Gastrocnemius medialis (tissue), 4 donors: Measurements from ENCODE around the gene CHCHD3. TPM values are rescaled to one million over a fixed set of nuclear protein-coding genes. Genes with fewer than 3 reads are reported as not detected.

Source experiments
- ATAC-seq, 2 donors: fragments of 150-250 bp; one replicate each; pipeline ENCODE4 v1.9.1; 2016
- DNase-seq, 2 donors: peaks; one replicate each; pipeline ENCODE4 v3.0.0-alpha.2; 2019
- H3K27ac ChIP-seq, 4 donors: fragments of 200-600 bp; sonication (generic); 1 replicate in 1 of 4; 2 replicates in 3 of 4; pipeline ENCODE4 v1.5.1; 2016 to 2018; ENCODE audit warnings: mild to moderate bottlenecking in 2 of 4, moderate library complexity in 1 of 4
- H3K27me3 ChIP-seq, 3 donors: fragments of 200-600 bp; sonication (generic) in 2 of 3; 1 replicate in 1 of 3; 2 replicates in 2 of 3; pipeline versions ENCODE4 v1.5.1 to v1.6.0; 2016 to 2019; ENCODE audit warnings: mild to moderate bottlenecking in 1 of 3, moderate library complexity in 1 of 3
- H3K36me3 ChIP-seq, 2 donors: fragments of 200-600 bp; sonication (generic) in 1 of 2; one replicate each; pipeline ENCODE4 v1.5.1; 2017 to 2018
- H3K4me1 ChIP-seq, 2 donors: fragments of 200-600 bp; sonication (generic) in 1 of 2; one replicate each; pipeline ENCODE4 v1.5.1; 2016 to 2017; ENCODE audit warnings: mild to moderate bottlenecking in 2 of 2
- H3K4me3 ChIP-seq, 4 donors: fragments of 200-600 bp; sonication (generic) in 3 of 4; 1 replicate in 1 of 4; 2 replicates in 3 of 4; pipeline ENCODE4 v1.5.1; 2016 to 2019; ENCODE audit warnings: mild to moderate bottlenecking in 2 of 4
- H3K9me3 ChIP-seq, 3 donors: fragments of 200-600 bp; sonication (generic) in 2 of 3; 1 replicate in 1 of 3; 2 replicates in 2 of 3; pipeline ENCODE4 v1.5.1; 2016 to 2019
- POLR2A ChIP-seq, 2 donors: fragments of 450-650 bp; IDR thresholded peaks; one replicate each; pipeline ENCODE4 v1.6.1; 2017; ENCODE audit warnings: antibody characterized with exemption in 2 of 2, mild to moderate bottlenecking in 2 of 2, moderate library complexity in 2 of 2
- in situ Hi-C, 4 donors: fragments of 200-750 bp; cut with MboI; loops; one replicate each; pipeline versions ENCODE4 v1.15.0 to v1.8.0; 2017; ENCODE audit warnings: low sequenced_read_pairs in 4 of 4
- intact Hi-C: fragments of 100-400 bp; cut with DNase I; formaldehyde crosslinking; loops from one replicate; pipeline ENCODE4 v1.15.1; 2023; ENCODE audit warnings: low total_unique reads
- total RNA-seq, 4 donors: library from RNA; depleted of rRNA; stranded (reverse); fragments of >200 nt; gene quantifications; one replicate each; pipeline versions ENCODE4 v1.1.0 to v1.2.3, GENCODE V29; 2016
- TF ChIP-seq, protein P1 (sequence below), 5 experiments: fragments of 450-650 bp in 3 of 5; fragments of 200-600 bp in 2 of 5; sonication (generic) in 2 of 5; IDR thresholded peaks in 4 of 5; conservative IDR thresholded peaks in 1 of 5; 1 replicate in 4 of 5; 2 replicates in 1 of 5; pipeline ENCODE4 v1.5.1; 2016 to 2019; ENCODE audit warnings: antibody characterized with exemption in 5 of 5, mild to moderate bottlenecking in 3 of 5, moderate library complexity in 3 of 5

The CHCHD3 gene
- total RNA-seq, 4 donors from 2014 or later: 110 to 177 (median 131) TPM

DNA sequence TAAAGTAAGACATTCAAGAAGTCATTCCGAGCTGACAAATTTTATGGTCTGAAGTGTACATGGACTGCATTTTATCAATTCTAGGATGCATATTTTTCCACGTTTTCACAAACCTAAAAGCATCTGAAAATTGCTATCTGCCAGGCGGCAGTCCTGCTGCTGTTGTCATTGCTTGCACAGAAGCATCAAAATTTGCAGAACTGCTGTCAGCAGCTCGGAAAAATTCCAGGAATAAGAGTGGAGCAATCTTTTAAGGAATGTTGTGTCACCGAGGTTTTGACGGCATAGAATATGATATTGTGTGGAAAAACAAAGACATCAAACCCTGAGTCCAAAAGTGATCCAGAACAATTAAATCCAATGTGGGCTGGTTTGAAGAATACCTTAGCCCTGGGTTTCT, 61.4 kb downstream of the CHCHD3 start:
- H3K9me3 ChIP-seq: no peaks in the 10 kb centered on the region
- H3K27me3 ChIP-seq: no peaks in the 10 kb centered on the region
- in situ Hi-C loops: no loop called here
- H3K4me3 ChIP-seq: no peak overlapping the region
- intact Hi-C loops: no loop called here
- TF ChIP-seq POLR2A (IDR thresholded peaks at IDR 0.05): no peak
- TF ChIP-seq, protein P1, sequence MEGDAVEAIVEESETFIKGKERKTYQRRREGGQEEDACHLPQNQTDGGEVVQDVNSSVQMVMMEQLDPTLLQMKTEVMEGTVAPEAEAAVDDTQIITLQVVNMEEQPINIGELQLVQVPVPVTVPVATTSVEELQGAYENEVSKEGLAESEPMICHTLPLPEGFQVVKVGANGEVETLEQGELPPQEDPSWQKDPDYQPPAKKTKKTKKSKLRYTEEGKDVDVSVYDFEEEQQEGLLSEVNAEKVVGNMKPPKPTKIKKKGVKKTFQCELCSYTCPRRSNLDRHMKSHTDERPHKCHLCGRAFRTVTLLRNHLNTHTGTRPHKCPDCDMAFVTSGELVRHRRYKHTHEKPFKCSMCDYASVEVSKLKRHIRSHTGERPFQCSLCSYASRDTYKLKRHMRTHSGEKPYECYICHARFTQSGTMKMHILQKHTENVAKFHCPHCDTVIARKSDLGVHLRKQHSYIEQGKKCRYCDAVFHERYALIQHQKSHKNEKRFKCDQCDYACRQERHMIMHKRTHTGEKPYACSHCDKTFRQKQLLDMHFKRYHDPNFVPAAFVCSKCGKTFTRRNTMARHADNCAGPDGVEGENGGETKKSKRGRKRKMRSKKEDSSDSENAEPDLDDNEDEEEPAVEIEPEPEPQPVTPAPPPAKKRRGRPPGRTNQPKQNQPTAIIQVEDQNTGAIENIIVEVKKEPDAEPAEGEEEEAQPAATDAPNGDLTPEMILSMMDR (IDR thresholded peaks at IDR 0.05 in 4 of 5, conservative IDR thresholded peaks at IDR 0.05 in 1 of 5): no peak
- no peak for ATAC-seq
- no peak overlapping the region for H3K27ac ChIP-seq
- H3K36me3 ChIP-seq: no peaks in the 10 kb centered on the region
- DNase-seq: no peak
- peaks cover 27 to 36% of the 10 kb centered on the region in 2 donors for H3K4me1 ChIP-seq

DNA sequence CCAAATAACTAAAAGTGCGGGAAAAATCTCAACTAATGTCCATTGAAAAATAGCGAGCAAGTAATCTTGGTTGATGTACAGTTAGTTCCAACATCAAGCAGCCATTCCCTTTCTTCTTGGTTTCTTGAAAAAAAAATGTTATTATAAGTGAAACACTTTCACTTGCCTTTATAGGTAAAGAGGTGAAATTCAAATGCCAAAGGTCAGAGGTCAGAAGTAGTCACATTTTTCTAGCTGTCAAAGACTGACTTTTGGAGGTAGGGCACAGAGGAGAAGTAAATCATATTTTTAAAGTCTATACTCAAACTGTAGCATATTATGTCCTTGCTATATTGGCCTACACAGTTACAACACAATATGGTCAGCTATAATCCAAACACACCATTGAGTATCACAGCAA, 62.3 kb downstream of the CHCHD3 start:
- no peaks in the 10 kb centered on the region for H3K27me3 ChIP-seq
- no peak for TF ChIP-seq POLR2A (IDR thresholded peaks at IDR 0.05)
- TF ChIP-seq, protein P1 (IDR thresholded peaks at IDR 0.05 in 4 of 5, conservative IDR thresholded peaks at IDR 0.05 in 1 of 5): no peak
- no peaks in the 10 kb centered on the region for H3K9me3 ChIP-seq
- no peak overlapping the region for H3K4me3 ChIP-seq
- intact Hi-C loops: no loop called here
- H3K4me1 ChIP-seq: peaks cover 24 to 32% of the 10 kb centered on the region in 2 donors
- in situ Hi-C loops: no loop called here
- ATAC-seq (no peak), DNase-seq (no peak)
- no peaks in the 10 kb centered on the region for H3K36me3 ChIP-seq
- no peak overlapping the region for H3K27ac ChIP-seq

DNA sequence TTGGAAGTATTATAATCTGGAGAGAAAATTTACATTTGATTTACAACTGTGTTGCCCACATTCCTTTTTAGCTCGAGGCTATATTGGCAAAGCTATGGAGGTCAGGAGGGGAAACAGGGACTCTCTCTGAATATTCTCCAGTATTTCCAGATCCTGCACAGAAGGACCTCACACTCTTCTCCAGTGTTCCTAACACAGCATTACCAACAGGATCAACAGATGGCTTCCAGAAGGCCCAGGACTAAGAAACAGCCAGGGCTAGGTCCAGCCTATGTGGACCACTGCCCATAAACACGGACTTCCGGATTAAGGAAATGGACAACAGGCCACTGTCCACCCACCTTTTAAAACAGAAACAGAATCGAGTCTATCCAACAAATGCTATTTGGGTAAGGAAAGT, 65.3 kb downstream of the CHCHD3 start:
- TF ChIP-seq, protein P1 (IDR thresholded peaks at IDR 0.05 in 4 of 5, conservative IDR thresholded peaks at IDR 0.05 in 1 of 5): no peak
- TF ChIP-seq POLR2A (IDR thresholded peaks at IDR 0.05): no peak
- Histone ChIP-seq H3K4me1 (peaks cover 14 to 31% of the 10 kb centered on the region in 2 donors), H3K4me3 (no peak overlapping the region), H3K27ac (no peak overlapping the region), H3K9me3 (no peaks in the 10 kb centered on the region), H3K36me3 (no peaks in the 10 kb centered on the region), H3K27me3 (no peaks in the 10 kb centered on the region)
- DNase-seq (no peak), ATAC-seq (no peak)
- intact Hi-C loops (no loop called here), in situ Hi-C loops (no loop called here)

DNA sequence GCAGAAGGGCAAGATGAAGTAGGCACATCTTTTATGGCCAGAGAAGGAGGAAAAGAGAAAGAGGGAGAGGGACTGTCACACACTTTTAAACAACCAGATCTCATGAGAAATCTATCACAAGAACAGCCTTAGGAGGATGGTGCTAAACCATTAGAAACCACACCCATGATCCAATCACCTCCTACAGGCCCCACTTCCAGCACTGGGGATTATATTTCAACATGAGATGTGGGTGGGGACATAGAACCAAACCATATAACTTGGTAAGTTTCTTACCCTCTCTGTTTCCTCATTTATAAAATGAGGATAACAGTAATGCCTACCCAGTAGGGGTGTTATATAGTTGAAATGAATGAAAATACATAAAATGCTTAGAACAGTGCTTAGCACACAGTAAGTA, 66.0 kb downstream of the CHCHD3 start:
- H3K4me3 ChIP-seq: no peak overlapping the region

More for the DNA sequence above, 66.0 kb downstream of the CHCHD3 start:
- Histone ChIP-seq H3K4me1 (peaks cover 11 to 31% of the 10 kb centered on the region in 2 donors), H3K27me3 (no peaks in the 10 kb centered on the region), H3K9me3 (no peaks in the 10 kb centered on the region), H3K36me3 (no peaks in the 10 kb centered on the region), H3K27ac (no peak overlapping the region)
- intact Hi-C loops: no loop called here
- no peak for TF ChIP-seq POLR2A (IDR thresholded peaks at IDR 0.05)
- TF ChIP-seq, protein P1 (IDR thresholded peaks at IDR 0.05 in 4 of 5, conservative IDR thresholded peaks at IDR 0.05 in 1 of 5): no peak
- ATAC-seq (no peak), DNase-seq (no peak)
- in situ Hi-C loops: no loop called here
